M059J (cell line): Measurements from ENCODE around the gene OBSCN. TPM values are rescaled to one million over a fixed set of nuclear protein-coding genes. Genes with fewer than 3 reads are reported as not detected.

Experiments
- DNase-seq: peaks from one replicate; pipeline ENCODE4 v3.0.0-alpha.2; 2012; ENCODE audit warnings: low read depth
- total RNA-seq: library from RNA; depleted of rRNA; stranded (reverse); fragments of >200 nt; shearing (Covaris generic); gene quantifications from 2 replicates; pipeline ENCODE4 v1.2.3, GENCODE V29; 2014

Gene OBSCN
- total RNA-seq, 1 experiment from 2014 or later, result 1.9 TPM

- DNase-seq, result no peak
Observed at GRCh38 chr1:228339766-228340685, 132.2 kb downstream of the OBSCN start.

GRCh38 chr1:228340686-228341449, 133.0 kb downstream of the OBSCN start:
- no peak for DNase-seq

- no peak for DNase-seq
Observed at GRCh38 chr1:228341450-228341813, 133.6 kb downstream of the OBSCN start.

GRCh38 chr1:228341814-228342626, 134.2 kb downstream of the OBSCN start:
- no peak for DNase-seq

- no peak for DNase-seq
Observed at GRCh38 chr1:228342627-228343190, 134.9 kb downstream of the OBSCN start.

GRCh38 chr1:228343191-228343661, 135.4 kb downstream of the OBSCN start:
- no peak for DNase-seq

GRCh38 chr1:228344631-228345072, 136.8 kb downstream of the OBSCN start:
- peak; percentile 37 for DNase-seq

GRCh38 chr1:228345201-228345930, 137.5 kb downstream of the OBSCN start:
- DNase-seq, result no peak

GRCh38 chr1:228346731-228347130, 138.9 kb downstream of the OBSCN start:
- no peak for DNase-seq

- DNase-seq, result no peak
Observed at GRCh38 chr1:228347181-228347580, 139.3 kb downstream of the OBSCN start.

GRCh38 chr1:228348708-228349467, 141.0 kb downstream of the OBSCN start:
- no peak for DNase-seq

- DNase-seq, result no peak
Observed at GRCh38 chr1:228349701-228350171, 141.9 kb downstream of the OBSCN start.

- no peak for DNase-seq
Observed at GRCh38 chr1:228350179-228350742, 142.4 kb downstream of the OBSCN start.

- no peak for DNase-seq
Observed at GRCh38 chr1:228350831-228351781, 143.3 kb downstream of the OBSCN start.

- no peak for DNase-seq
Observed at GRCh38 chr1:228351850-228352249, 144.0 kb downstream of the OBSCN start.

- no peak for DNase-seq
Observed at GRCh38 chr1:228352677-228353481, 145.0 kb downstream of the OBSCN start.

GRCh38 chr1:228353601-228354371, 145.9 kb downstream of the OBSCN start:
- DNase-seq, result no peak
